Esophagus muscularis mucosa (tissue), 4 donors: Measurements from ENCODE around the gene RUNX1. TPM values are rescaled to one million over a fixed set of nuclear protein-coding genes. Genes with fewer than 3 reads are reported as not detected.

ENCODE experiments used
- DNase-seq: peaks from one replicate; pipeline ENCODE4 v3.0.0-alpha.2; 2017; ENCODE audit errors: extremely low spot score
- H3K27ac ChIP-seq, 4 donors: fragments of 200-600 bp; sonication (generic); replicated peaks in 1 of 4; 1 replicate in 3 of 4; 2 replicates in 1 of 4; pipeline ENCODE4 v1.5.1; 2016 to 2019; ENCODE audit warnings: mild to moderate bottlenecking in 1 of 4
- H3K27me3 ChIP-seq, 4 donors: fragments of 200-600 bp; sonication (generic); one replicate each; pipeline versions ENCODE4 v1.5.1 to v1.6.0; 2016 to 2019
- H3K36me3 ChIP-seq, 4 donors: fragments of 200-600 bp; sonication (generic); one replicate each; pipeline ENCODE4 v1.5.1; 2016 to 2019
- H3K4me1 ChIP-seq, 4 donors: fragments of 200-600 bp; sonication (generic); one replicate each; pipeline ENCODE4 v1.5.1; 2016 to 2019
- H3K4me3 ChIP-seq, 4 donors: fragments of 200-600 bp; sonication (generic); 1 replicate in 2 of 4; 2 replicates in 2 of 4; pipeline ENCODE4 v1.5.1; 2016 to 2019; ENCODE audit warnings: mild to moderate bottlenecking in 4 of 4, moderate library complexity in 1 of 4
- H3K9me3 ChIP-seq, 4 donors: fragments of 200-600 bp; sonication (generic); 1 replicate in 3 of 4; 2 replicates in 1 of 4; pipeline ENCODE4 v1.5.1; 2016 to 2019
- CTCF ChIP-seq, 3 experiments: fragments of 200-600 bp in 2 of 3; fragments of 450-650 bp in 1 of 3; sonication (generic) in 2 of 3; IDR thresholded peaks; one replicate each; pipeline ENCODE4 v1.5.1; 2017 to 2019; ENCODE audit warnings: antibody characterized with exemption in 3 of 3, mild to moderate bottlenecking in 2 of 3, moderate library complexity in 1 of 3
- EP300 ChIP-seq: sonication (generic); formaldehyde crosslinking; IDR thresholded peaks from one replicate; pipeline ENCODE4 v1.6.1; 2017; ENCODE audit warnings: antibody characterized with exemption
- POLR2A ChIP-seq: fragments of 450-650 bp; IDR thresholded peaks from one replicate; pipeline ENCODE4 v1.6.1; 2017; ENCODE audit warnings: antibody characterized with exemption, moderate library complexity, mild to moderate bottlenecking, low read depth
- POLR2AphosphoS5 ChIP-seq, 2 donors: sonication (generic); formaldehyde crosslinking; IDR thresholded peaks; one replicate each; pipeline ENCODE4 v1.6.1; 2017; ENCODE audit warnings: antibody characterized with exemption in 2 of 2
- WGBS: methylation state at CpG from one replicate; pipeline ENCODE4 v1.1.5; 2018; 5-methylcytosine and 5-hydroxymethylcytosine counted together
- intact Hi-C: fragments of 100-400 bp; cut with DNase I; formaldehyde crosslinking; loops from one replicate; pipeline ENCODE4 v1.15.1; 2023
- total RNA-seq, 4 donors: library from RNA; depleted of rRNA; stranded (reverse); fragments of >200 nt; gene quantifications; one replicate each; pipeline versions ENCODE4 v1.1.0 to v1.2.1, GENCODE V29; 2016

The RUNX1 gene
- total RNA-seq, 4 donors from 2014 or later: 3.7 to 10.9 (median 5.6) TPM

- Histone ChIP-seq H3K36me3 (no peaks in the 10 kb centered on the region), H3K27ac (no peak overlapping the region), H3K27me3 (peaks cover 0 to 7% (median 0%) of the 10 kb centered on the region in 4 donors), H3K4me3 (no peak overlapping the region), H3K4me1 (no peaks in the 10 kb centered on the region), H3K9me3 (no peaks in the 10 kb centered on the region)
- DNase-seq: no peak
- WGBS: 92% methylated on average over 3 of the region's 3 CpGs
- intact Hi-C loops: no loop called here
- TF ChIP-seq CTCF (IDR thresholded peaks at IDR 0.05) (no peak), EP300 (no peak), POLR2AphosphoS5 (IDR thresholded peaks at IDR 0.05) (no peak), POLR2A (no peak)
Measured at GRCh38 chr21:35006771-35007170, 42.3 kb downstream of the RUNX1 start.

GRCh38 chr21:35006248-35006647 lies 42.9 kb downstream of the RUNX1 start:
- intact Hi-C loops: no loop called here
- H3K36me3 ChIP-seq: no peaks in the 10 kb centered on the region
- no peak for TF ChIP-seq POLR2A
- TF ChIP-seq CTCF (IDR thresholded peaks at IDR 0.05): no peak
- no peak for TF ChIP-seq POLR2AphosphoS5 (IDR thresholded peaks at IDR 0.05)
- no peak for TF ChIP-seq EP300
- no peak overlapping the region for H3K4me3 ChIP-seq
- H3K9me3 ChIP-seq: no peaks in the 10 kb centered on the region
- WGBS: 95% methylated on average over 3 of the region's 3 CpGs
- H3K27me3 ChIP-seq: peaks cover 0 to 7% (median 0%) of the 10 kb centered on the region in 4 donors
- no peak overlapping the region for H3K27ac ChIP-seq
- no peaks in the 10 kb centered on the region for H3K4me1 ChIP-seq
- no peak for DNase-seq

- Histone ChIP-seq H3K9me3 (no peaks in the 10 kb centered on the region), H3K36me3 (no peaks in the 10 kb centered on the region), H3K4me1 (no peaks in the 10 kb centered on the region), H3K4me3 (no peak overlapping the region), H3K27me3 (peaks cover 0 to 7% (median 0%) of the 10 kb centered on the region in 4 donors), H3K27ac (no peak overlapping the region)
- intact Hi-C loops: no loop called here
- TF ChIP-seq POLR2AphosphoS5 (IDR thresholded peaks at IDR 0.05): no peak
- no peak for TF ChIP-seq CTCF (IDR thresholded peaks at IDR 0.05)
- DNase-seq: no peak
- 73% methylated on average over 6 of the region's 6 CpGs for WGBS
Measured at GRCh38 chr21:35005560-35006224, 43.4 kb downstream of the RUNX1 start.

- Histone ChIP-seq H3K4me1 (no peaks in the 10 kb centered on the region), H3K27me3 (peaks cover 0 to 7% (median 0%) of the 10 kb centered on the region in 4 donors), H3K27ac (no peak overlapping the region), H3K4me3 (no peak overlapping the region), H3K36me3 (no peaks in the 10 kb centered on the region), H3K9me3 (no peaks in the 10 kb centered on the region)
- TF ChIP-seq CTCF (IDR thresholded peaks at IDR 0.05) (no peak), EP300 (no peak), POLR2A (no peak), POLR2AphosphoS5 (IDR thresholded peaks at IDR 0.05) (no peak)
- intact Hi-C loops: no loop called here
- DNase-seq: no peak
- WGBS: 59% methylated on average over 2 of the region's 2 CpGs
Measured at GRCh38 chr21:35005077-35005476, 44.0 kb downstream of the RUNX1 start.

GRCh38 chr21:35004314-35004713 lies 44.8 kb downstream of the RUNX1 start:
- intact Hi-C loops: no loop called here
- no peak for TF ChIP-seq EP300
- TF ChIP-seq CTCF (IDR thresholded peaks at IDR 0.05): no peak
- no peak for TF ChIP-seq POLR2A
- TF ChIP-seq POLR2AphosphoS5 (IDR thresholded peaks at IDR 0.05): no peak
- WGBS: 100% methylated on average over 3 of the region's 3 CpGs

More at GRCh38 chr21:35004314-35004713, 44.8 kb downstream of the RUNX1 start:
- Histone ChIP-seq H3K9me3 (no peaks in the 10 kb centered on the region), H3K4me3 (no peak overlapping the region), H3K4me1 (no peaks in the 10 kb centered on the region), H3K27ac (no peak overlapping the region), H3K27me3 (peaks cover 0 to 7% (median 0%) of the 10 kb centered on the region in 4 donors), H3K36me3 (no peaks in the 10 kb centered on the region)
- DNase-seq: no peak
